ENCODE measurements around the gene KIF3B.
"Not testable (repeated sequence)": the region's sequence is repeated elsewhere in the genome, so short reads cannot be mapped to it uniquely, and the experiment has no call there.

KIF3B gene

DNA sequence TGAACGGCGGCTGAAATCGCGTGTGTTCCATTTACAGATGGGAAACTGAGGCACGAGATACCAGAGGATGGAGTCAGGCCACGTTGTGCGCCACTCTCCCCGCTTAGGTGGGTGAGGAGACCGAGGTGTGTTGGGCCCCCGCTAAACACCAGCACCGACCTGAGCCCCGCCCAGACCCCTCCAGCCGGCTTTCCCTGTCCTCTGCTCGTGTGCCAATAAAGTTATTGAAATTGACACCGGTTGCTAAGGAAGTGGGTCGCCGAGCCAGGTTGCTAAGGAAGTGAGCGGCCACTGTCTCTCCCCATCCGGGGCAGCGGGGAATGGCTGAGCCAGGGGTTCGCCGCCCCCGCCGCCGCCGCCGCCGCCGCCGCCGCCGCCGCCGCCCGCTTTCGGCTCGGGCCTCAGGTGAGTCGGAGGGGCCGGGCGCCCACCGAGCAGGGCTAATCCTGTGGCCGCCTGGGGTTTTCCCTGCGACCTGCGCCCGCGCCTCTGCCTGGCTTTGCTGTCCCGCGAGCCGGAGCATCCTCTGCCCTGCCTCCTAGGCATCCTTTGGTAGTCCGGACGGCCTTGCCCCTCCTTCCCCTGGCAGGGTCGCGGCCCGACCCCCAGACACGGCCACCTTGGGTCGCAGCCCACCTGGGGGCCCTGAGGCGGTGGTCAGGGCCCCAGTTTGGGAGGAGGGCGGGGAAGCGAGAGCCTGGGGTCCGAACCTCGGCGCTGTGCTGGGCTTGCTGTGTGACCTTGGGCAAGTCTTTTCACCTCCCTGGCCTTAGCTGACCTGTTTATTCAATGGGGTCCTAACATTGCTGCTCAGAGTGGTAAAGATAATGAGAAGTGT lies at the start of gene KIF3B:
KIF3B (plus strand) TSS at position 291 of the 838 bp plus-strand sequence. CDS start 32,127 bp downstream, outside the sequence.
- peak; percentile 75 for DNase-seq

DNA sequence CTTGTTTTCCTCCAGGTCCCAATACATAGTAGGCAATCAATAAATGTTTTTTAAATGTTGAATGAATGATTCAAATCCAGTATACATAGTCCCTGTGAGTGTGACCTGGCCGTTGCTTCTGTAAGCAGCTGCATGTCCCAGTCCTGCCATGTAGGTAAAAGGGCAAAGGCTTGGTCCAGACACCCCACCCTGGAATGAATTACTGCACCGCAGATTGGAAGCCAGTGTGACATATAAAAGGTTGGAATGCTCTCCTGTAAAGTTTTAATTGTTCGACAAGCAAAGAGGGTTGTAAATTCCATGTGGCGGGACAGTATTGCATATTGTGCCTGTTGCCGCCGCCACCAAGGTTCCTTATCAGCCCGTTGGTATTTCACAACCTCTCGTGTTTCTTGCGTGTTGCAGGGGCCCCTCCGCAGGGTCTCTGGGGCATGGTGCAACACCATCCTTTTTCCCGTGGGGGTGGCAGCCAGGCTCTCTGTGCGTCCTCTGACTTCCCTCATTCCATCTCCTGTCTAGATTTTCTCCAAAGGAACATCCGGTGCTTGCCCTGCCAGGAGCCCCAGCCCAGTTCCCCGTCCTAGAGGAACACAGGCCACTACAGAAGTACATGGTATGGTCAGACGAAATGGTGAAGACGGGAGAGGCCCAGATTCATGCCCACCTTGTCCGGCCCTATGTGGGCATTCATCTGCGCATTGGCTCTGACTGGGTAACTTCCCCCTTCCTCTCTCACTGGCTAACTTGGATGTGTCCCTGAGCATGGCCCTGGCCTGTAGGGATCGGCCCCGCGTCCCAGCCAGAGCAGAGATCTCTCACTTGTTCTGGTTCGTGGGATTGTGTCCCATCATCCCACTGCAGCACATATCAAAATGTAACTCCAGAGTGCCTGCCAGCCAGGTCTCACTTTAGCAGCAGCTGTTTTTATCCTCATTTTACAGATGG lies 49.4 kb upstream of the KIF3B start:
- DNase-seq = no peak

DNA sequence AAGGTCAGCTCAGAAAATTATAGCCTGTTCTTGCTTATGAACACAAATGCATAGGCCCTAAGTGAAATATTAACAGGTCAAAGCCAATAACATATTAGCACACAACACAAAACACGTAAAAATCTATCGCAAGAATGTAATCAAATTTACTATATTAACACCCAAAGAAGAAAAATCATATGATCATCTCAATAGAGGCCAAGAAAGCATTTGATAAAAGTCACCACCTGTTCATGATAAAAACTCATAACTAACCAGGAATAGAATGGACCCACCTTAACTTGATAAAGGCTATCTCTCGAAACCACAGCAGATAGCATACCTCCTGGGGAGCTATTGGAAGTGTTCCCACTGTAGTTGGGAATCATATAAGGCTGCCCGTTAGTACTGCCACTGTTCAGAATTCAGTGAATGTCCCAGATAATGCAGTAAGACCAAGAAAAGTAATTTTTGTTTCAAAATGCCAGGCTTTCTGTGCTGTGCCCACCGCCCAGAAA lies 48.2 kb upstream of the KIF3B start:
- no peak for DNase-seq

DNA sequence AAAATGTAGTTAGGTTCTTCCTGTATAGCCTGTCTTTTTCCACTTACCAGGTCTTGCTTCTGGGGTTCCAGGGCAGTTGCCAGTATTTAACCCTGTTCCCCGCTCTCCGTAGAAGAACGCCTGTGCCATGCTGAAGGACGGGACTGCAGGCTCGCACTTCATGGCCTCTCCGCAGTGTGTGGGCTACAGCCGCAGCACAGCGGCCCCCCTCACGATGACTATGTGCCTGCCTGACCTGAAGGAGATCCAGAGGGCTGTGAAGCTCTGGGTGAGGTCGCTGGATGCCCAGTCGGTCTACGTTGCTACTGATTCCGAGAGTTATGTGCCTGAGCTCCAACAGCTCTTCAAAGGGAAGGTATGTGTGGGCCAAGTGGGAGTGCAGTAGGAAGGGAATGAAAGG lies 46.7 kb upstream of the KIF3B start:
- no peak for DNase-seq

DNA sequence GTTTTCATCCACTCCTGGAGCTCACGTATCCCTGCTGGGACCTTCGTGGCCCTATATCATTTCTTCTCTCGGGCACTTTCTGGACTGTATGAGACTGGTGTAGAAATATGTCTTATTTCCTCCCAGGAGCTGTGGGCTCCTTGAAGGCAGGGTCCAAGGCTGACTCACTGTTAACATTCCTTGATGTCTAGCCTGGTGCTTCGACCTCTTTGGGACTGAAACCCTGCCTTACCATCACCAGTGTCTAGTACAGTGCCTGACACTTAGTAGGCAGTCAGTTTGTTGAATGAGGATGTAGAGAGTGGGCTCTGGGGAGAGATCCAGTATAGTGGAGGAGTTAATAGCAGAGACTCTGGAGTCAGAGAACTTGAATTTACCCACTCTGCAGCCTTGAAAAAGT lies 46.2 kb upstream of the KIF3B start:
- no peak for DNase-seq

DNA sequence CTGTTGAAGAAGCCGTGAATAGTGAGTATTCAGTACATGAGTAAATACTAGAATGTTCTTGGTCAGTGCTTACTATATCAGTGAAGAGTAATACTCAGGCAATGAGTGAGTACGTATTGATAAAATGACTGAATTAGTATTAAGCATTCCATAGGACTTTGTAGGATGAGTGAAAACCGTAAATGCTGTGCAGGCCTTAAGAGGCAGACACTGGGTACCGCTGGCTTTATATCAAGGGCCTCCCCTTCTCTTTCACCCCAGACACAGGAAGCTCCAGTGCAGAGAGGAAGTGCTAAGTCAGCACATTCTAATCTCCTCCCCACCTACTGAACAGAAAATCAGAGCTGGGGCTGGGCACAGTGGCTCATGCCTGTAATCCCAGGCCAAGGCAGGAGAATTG lies 45.6 kb upstream of the KIF3B start:
- no peak for DNase-seq

DNA sequence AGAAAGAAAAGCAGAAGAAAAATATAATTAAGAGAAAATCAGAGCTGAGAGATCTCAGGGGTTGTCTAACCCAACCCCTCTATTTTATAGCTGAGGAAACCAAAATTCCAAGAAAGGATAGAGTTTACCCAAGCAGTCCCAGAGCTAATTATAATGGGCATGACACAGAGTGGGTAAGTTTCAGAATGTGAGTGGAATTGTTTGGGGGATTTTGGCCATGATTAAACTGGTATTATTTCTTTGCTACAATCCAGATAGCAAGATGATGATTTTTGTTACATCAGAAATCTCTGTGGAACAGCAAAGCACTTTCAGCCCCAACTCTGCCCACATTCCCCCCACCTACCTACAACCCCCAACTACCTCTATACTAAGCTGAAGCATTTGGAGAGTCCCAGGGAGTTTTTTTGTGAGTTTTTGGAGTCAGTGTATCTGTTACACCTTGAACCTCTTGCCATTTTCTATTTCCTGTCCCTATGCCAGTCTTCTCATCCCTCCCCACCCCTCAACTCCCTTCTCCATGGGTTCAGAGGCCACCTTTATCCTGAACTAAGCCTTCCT lies 45.0 kb upstream of the KIF3B start:
- DNase-seq = no peak

DNA sequence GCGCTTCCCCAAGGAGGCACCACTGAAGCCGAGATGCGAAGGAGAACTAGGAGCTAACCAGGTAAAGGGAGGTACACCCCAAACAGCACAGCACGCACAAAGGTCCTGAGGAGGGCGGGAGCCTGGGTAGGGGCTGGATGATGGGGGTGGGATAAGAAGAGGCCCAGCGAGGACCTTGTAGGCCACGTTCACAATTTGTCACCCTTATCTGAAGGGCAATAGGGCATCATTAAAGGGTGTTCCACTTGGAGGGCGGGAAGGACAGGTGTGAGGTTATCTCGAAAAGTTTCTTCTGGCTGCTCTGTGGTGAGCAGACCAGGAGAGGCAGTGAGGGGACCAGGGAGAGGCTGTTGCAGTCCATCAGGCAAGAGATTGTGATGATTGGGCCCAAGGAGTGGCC lies 44.2 kb upstream of the KIF3B start:
- no peak for DNase-seq

DNA sequence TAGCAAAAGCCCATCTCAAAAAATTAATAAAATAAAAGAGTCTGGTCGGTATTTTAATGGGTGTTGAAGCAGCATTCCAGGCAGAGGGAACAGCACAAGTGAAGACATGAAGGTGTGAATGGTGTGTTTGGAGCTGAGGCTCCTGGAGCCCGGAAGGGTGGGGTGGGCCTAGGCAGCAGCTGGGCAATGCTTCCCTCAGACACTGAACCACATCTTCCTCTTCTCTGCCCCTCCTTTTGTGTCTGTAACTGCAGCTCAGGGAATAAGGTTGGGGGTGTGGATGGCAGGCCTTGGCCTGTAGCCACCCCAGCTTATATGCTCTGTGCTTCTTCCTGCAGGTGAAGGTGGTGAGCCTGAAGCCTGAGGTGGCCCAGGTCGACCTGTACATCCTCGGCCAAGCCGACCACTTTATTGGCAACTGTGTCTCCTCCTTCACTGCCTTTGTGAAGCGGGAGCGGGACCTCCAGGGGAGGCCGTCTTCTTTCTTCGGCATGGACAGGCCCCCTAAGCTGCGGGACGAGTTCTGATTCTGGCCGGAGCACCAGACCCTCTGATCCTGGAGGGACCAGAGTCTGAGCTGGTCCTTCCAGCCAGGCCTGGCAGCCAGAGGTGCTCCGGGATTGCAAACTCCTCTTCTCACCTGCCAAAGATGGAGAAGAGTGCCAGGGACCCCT lies 43.2 kb upstream of the KIF3B start:
- DNase-seq = no peak

DNA sequence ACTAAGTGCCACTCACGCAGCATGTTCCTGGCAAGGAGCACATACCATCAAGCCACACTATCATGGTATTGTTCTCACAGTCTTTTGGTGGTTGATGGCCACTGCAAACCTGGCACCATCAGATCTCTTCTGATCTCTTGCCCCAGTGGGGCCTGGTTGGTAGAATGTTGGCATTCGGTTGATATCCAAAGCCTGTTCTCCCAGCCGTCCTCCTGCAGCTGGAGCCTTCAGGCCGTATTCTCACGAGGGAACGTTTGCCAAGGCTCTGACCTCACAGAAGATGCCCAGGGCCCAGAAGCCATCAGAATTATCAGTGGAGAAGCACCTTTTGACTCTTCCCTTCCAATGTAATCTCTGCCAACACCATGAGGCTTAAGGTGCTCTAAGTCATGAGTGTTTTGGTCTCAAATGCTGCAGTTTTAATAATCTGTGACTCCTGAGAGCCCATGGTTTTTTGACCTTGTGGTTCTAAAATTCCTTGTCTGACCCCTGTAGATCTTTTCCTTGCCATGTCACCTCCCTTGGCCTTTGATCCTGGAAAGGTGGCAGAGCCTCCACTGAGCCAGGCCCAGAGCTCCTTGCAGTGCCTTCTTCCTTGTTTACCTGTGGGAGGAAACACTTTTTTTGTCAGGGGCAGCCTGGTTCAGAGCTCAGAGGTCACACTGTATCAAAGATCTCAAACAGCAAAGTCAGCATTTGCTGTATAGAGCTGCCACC lies 42.0 kb upstream of the KIF3B start:
- DNase-seq = no peak

DNA sequence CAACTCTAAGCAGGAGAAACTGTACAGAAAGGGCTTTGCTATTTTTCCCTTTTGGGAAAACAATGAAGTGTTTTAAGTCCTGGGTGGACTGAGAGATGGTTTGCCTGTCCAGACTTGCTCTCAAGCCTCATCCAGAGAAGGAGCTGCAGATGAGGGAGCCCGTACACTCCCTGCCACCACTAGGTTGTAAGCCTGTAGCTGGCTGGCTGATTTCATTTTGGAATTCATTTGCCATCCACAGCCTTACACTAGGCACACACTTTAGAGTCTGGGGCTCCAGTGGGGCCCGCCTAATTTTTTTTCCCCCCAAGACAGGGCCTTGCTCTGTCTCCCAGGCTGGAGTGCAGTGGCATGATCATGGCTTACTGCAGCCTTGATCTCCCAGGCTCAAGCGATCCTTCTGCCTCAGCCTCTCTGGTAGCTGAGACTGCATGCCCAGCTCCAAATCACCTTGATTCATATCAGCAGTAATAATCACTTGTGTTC lies 41.4 kb upstream of the KIF3B start:
- DNase-seq = no peak

DNA sequence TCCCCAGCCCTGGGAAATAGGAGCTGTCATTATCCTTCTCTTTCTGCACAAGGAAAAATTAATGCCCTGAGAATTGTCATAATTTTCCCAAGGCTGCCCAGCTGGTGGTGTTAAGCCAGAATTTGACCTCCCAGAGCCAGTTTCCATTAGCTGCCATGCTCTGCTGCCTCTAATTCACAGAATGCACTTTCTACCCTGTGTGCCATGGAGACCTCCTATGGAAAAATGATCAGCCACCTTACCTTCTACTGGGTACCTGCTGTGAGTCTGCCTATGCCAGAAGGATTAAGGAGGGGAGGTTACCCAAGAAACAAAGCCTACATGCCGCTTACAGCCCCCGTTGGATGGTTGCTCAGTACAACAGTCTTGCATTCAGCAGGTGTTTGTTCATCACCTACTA lies 40.6 kb upstream of the KIF3B start:
- DNase-seq = no peak

DNA sequence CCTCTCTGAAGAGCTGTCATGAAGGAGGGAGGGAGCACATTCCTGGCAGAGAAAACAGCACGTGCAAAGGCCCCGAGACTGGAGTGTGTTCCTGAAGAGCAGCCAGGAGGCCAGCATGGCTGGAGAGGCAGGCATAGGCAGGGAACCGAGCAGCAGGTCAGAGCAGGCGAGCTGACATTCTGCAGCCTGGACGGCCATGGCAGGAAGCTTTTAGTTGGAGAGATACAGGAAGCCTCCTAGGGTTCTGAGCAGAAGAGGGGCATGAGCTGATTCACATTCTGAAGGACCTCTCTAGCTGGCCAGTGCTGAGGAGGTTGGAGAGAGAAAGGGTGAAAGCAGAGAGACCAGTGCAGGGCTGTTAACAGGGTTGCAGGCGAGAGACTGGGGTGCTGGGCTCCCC lies 40.0 kb upstream of the KIF3B start:
- no peak for DNase-seq

DNA sequence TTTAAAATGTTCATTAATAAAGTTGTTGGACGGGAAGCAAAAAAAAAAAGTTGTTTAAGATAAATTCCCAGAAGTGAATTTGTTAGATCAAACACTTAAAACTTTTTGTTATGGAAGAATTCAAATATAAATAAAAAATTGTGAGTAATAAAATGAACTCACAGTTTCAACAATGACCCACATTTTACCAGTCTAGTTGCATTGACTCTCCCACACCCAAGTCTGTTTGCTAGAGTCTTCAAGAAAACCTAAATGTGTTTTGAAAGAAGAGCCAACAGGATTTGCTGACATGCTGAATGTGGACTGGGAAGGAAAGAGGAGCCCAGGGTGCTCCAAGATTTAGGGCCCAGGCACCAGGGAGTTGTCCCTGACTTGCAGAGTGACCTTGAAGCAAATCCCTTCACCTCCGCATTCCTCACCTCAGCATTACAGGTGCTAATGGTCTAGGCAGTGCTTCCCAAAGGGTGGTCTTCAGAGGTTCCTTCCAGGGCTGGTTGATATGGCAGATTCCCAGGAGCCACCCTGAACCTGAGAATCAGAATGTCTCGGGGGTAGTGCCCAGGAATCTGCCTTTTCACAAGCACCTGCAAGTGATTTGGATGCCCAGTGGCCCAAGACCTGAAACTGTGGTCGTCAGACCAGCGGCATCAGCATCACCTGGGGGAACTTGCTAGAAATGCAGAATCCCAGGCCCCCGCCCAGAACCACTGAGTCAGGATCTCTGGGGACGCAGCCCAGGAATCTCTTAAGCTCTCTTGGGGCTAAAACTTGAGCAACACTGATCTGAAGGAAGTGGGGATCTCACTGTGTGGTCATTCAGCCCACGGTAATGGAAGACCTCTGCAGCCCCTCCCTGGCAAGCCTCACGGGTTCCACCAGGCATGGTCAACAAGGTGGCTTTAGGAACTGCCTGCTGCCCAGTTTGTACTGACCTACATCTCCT lies 38.7 kb upstream of the KIF3B start:
- no peak for DNase-seq

DNA sequence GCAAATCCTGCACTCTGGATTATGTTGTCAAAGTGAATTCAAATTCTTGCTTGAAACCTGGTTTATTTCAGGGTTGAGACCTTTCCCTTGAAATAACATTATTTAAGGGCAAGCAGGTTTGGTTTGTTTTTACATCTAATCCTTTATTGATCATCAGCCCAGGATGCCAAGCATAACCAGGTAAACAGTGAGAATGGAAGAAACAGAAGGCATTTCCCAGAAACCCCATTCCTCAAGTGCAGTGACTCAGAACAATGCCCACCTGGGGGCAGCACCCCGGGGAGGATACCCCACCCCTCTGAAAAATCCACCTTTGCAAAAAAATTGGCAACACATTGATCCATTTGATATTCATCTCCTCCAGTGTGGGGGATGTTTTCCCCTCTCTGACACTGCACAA lies 37.2 kb upstream of the KIF3B start:
- DNase-seq = no peak

DNA sequence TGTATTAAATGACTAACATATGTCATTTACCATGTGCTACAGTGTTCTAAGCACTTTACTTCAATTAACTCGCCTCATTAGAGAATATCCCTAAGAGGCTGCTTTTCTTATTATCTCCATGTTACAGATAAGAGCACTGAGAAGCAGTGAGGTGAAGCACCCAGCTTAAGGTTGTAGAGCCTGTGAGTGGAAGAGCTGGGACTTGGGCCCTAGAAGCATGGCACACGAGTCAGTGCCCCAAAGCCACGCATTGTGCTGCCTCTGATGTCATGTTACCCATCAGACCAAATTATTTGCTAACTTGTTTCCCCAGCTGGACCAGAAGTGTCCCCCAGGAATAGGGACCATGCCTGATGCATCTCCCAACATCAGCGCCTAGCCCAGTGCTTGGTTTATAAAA lies 35.6 kb upstream of the KIF3B start:
- no peak for DNase-seq

DNA sequence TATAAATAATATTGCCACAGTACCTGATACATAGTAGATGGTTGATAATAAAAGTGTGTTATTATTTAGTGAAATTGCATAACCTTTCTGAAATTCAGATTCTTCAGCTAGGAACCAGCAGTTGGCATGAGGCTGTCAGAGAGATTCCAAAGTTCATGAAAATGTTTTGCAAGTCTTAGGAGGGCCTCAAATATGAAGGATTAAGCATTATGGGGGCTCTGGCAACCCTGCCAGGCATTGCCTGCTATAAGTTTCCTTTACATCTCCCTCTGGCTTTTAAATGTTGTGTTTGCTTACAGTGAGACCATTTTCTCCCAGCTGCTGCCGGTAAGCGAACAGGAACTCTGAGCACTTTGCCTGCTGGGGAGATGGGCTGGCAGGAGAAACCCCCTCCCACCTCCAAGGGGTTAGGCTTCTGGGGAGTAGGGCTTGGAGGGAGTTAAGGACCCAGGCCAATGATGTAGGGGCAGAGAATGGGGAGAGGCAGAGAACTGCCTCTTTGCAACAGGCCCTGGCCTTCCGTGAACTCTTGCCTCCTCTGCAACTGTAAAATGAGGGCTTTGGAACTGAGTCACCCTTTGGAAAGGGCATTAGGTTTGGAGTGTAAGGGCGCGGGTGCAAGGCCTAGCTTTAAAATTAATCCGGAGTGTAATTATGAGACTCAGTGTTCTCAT lies 33.2 kb upstream of the KIF3B start:
- DNase-seq = no peak

DNA sequence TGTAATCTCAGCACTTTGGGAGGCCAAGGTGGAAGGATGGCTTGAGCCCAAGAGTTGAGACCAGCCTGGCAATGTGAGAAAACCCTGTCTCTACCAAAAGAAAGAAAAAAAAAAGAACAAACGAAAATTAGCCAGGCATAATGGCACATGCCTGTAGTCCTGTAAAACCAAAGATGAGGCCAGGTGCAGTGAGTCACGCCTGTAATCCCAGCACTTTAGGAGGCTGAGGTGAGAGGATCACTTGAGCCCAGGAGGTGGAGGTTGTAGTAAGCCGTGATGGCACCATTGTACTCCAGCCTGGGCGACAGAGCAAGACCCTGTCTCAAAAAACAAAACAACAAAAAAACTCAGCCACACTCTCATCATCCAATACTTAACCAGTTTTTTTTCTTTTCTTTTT lies 32.5 kb upstream of the KIF3B start:
- no peak for DNase-seq

DNA sequence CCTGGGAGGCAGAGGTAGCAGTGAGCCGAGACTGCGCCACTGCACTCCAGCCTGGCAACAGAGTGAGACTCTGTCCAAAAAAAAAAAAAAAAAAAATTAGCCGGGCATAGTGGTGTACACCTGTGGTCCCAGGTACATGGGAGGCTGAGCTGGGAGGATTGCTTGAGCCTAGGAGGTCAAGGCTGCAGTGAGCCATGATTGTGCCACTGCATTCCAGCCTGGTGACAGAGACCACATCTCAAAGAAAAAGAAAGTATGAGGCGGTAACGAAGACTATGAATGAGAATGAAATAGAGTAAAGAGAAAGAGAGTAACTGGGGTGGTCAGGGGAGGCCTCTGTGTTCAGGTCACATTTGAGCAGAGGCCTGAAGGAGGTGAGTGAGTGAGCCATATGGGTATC lies 31.2 kb upstream of the KIF3B start:
- not testable (repeated sequence) for DNase-seq

DNA sequence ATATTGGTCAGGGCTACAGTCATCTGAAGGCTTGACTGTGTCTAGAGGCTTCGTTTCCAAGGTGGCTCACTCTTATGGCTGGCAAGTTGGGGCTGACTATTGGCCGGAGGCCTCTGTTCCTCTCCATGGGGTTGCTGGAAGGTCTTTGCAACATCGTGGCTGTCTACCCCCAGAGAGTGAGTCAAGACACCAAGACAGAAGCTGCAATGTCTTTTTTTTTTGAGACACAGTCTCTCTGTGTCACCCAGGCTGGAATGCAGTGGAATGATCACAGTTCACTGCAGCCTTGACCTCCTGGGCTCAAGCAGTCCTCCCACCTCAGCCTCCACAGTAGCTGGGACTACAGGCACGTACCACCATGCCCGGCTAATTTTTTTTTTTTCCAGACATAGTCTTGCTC lies 29.4 kb upstream of the KIF3B start:
- no peak for DNase-seq

All from NCI-H1694 (cell line).